ENCODE data around the gene SLC15A4.

The SLC15A4 gene

GRCh38 chr12:128861226-128862016 lies 37.7 kb upstream of the SLC15A4 start:
- no peak for DNase-seq (ENCODE audit: low spot score)
- TF ChIP-seq CTCF (IDR thresholded peaks at IDR 0.05; ENCODE audit: borderline replicate concordance, control extremely low read depth, extremely low read depth, insufficient read depth, missing control alignments): no peak
- in situ Hi-C loops (cut with MboI; ENCODE audit: low sequenced_read_pairs, unreplicated experiment): no loop called here

- TF ChIP-seq CTCF (IDR thresholded peaks at IDR 0.05; ENCODE audit: borderline replicate concordance, control extremely low read depth, extremely low read depth, insufficient read depth, missing control alignments): no peak
- in situ Hi-C loops (cut with MboI; ENCODE audit: low sequenced_read_pairs, unreplicated experiment): no loop called here
- DNase-seq (ENCODE audit: low spot score): no peak
Measured at GRCh38 chr12:128859311-128859710, 35.6 kb upstream of the SLC15A4 start.

- no peak for DNase-seq (ENCODE audit: low spot score)
- TF ChIP-seq CTCF (IDR thresholded peaks at IDR 0.05; ENCODE audit: borderline replicate concordance, control extremely low read depth, extremely low read depth, insufficient read depth, missing control alignments): no peak
- in situ Hi-C loops (cut with MboI; ENCODE audit: low sequenced_read_pairs, unreplicated experiment): no loop called here
Measured at GRCh38 chr12:128857133-128857763, 33.5 kb upstream of the SLC15A4 start.

- in situ Hi-C loops (cut with MboI; ENCODE audit: low sequenced_read_pairs, unreplicated experiment): no loop called here
- no peak for DNase-seq (ENCODE audit: low spot score)
- TF ChIP-seq CTCF (IDR thresholded peaks at IDR 0.05; ENCODE audit: borderline replicate concordance, control extremely low read depth, extremely low read depth, insufficient read depth, missing control alignments): no peak
Measured at GRCh38 chr12:128856791-128857078, 33.0 kb upstream of the SLC15A4 start.

- in situ Hi-C loops (cut with MboI; ENCODE audit: low sequenced_read_pairs, unreplicated experiment): no loop called here
- no peak for TF ChIP-seq CTCF (IDR thresholded peaks at IDR 0.05; ENCODE audit: borderline replicate concordance, control extremely low read depth, extremely low read depth, insufficient read depth, missing control alignments)
- DNase-seq (ENCODE audit: low spot score): peak; percentile 53
Measured at GRCh38 chr12:128856035-128856790, 32.5 kb upstream of the SLC15A4 start.

GRCh38 chr12:128853600-128854197 lies 29.9 kb upstream of the SLC15A4 start:
- DNase-seq (ENCODE audit: low spot score): peak; percentile 58
- in situ Hi-C loops (cut with MboI; ENCODE audit: low sequenced_read_pairs, unreplicated experiment): no loop called here
- no peak for TF ChIP-seq CTCF (IDR thresholded peaks at IDR 0.05; ENCODE audit: borderline replicate concordance, control extremely low read depth, extremely low read depth, insufficient read depth, missing control alignments)

All from GM13976 (cell line).